ENCODE data around the gene NBPF4. TPM values are rescaled to one million over a fixed set of nuclear protein-coding genes. Genes with fewer than 3 reads are reported as not detected.

Gene NBPF4
- total RNA-seq, 3 donors from 2014 or later: 0.35 to 0.53 TPM; not detected in 1

GRCh38 chr1:108190686-108191416 is 53.0 kb downstream of the NBPF4 start:
- no peaks in the 10 kb centered on the region for H3K36me3 ChIP-seq (ENCODE audit: low read depth)
- DNase-seq (no peak), ATAC-seq (no peak)
- H3K4me1 ChIP-seq (ENCODE audit: low read depth): no peaks in the 10 kb centered on the region
- no peak for TF ChIP-seq CTCF (IDR thresholded peaks at IDR 0.05)
- intact Hi-C loops (cut with DNase I, micrococcal nuclease): no loop called here
- H3K9me3 ChIP-seq: peaks cover 6% of the 10 kb centered on the region
- no peak overlapping the region for H3K4me3 ChIP-seq

GRCh38 chr1:108190001-108190634 is 53.8 kb downstream of the NBPF4 start:
- no peak for ATAC-seq
- no peak for DNase-seq
- Histone ChIP-seq H3K4me1 (ENCODE audit: low read depth) (no peaks in the 10 kb centered on the region), H3K4me3 (no peak overlapping the region), H3K36me3 (ENCODE audit: low read depth) (no peaks in the 10 kb centered on the region), H3K9me3 (peaks cover 6% of the 10 kb centered on the region)
- no peak for TF ChIP-seq CTCF (IDR thresholded peaks at IDR 0.05)
- intact Hi-C loops (cut with DNase I, micrococcal nuclease): no loop called here

- H3K9me3 ChIP-seq: peaks cover 6% of the 10 kb centered on the region
- intact Hi-C loops (cut with DNase I, micrococcal nuclease): no loop called here
- H3K4me3 ChIP-seq: no peak overlapping the region
- H3K4me1 ChIP-seq (ENCODE audit: low read depth): no peaks in the 10 kb centered on the region
- TF ChIP-seq CTCF (IDR thresholded peaks at IDR 0.05): no peak
- no peak for DNase-seq
- no peak for ATAC-seq
- H3K36me3 ChIP-seq (ENCODE audit: low read depth): no peaks in the 10 kb centered on the region
Observed at GRCh38 chr1:108188801-108189200, 55.1 kb downstream of the NBPF4 start.

GRCh38 chr1:108182959-108183700 is 60.7 kb downstream of the NBPF4 start:
- Histone ChIP-seq H3K4me3 (no peak overlapping the region), H3K9me3 (no peaks in the 10 kb centered on the region), H3K4me1 (ENCODE audit: low read depth) (peaks cover 2% of the 10 kb centered on the region), H3K36me3 (ENCODE audit: low read depth) (no peaks in the 10 kb centered on the region)
- TF ChIP-seq CTCF (IDR thresholded peaks at IDR 0.05): no peak
- intact Hi-C loops (cut with DNase I, micrococcal nuclease): no loop called here
- DNase-seq: no peak
- ATAC-seq: peak; percentile 46

- H3K9me3 ChIP-seq: peaks cover 18% of the 10 kb centered on the region
- DNase-seq (no peak), ATAC-seq (no peak)
- no peaks in the 10 kb centered on the region for H3K36me3 ChIP-seq (ENCODE audit: low read depth)
- H3K4me1 ChIP-seq (ENCODE audit: low read depth): peaks cover 2% of the 10 kb centered on the region
- intact Hi-C loops (cut with DNase I, micrococcal nuclease): no loop called here
- no peak overlapping the region for H3K4me3 ChIP-seq
- TF ChIP-seq CTCF (IDR thresholded peaks at IDR 0.05): no peak
Observed at GRCh38 chr1:108179018-108179417, 64.9 kb downstream of the NBPF4 start.

Other genes starting within 250 kb of the NBPF4 start
- gene SLC25A24, start 43.7 kb downstream of the NBPF4 start, total RNA-seq: 10 to 100 TPM; 38.1 to 81.2 (median 66.7) TPM
- not detected for gene NBPF6, start 206.3 kb upstream of the NBPF4 start, total RNA-seq